GM12872 (cell line): ENCODE measurements around the gene ACIN1.

Experiments used
- CTCF ChIP-seq: IDR thresholded peaks from 3 replicates; pipeline ENCODE4 v1.5.1; 2011; ENCODE audit warnings: low read depth, mild to moderate bottlenecking, low read length, moderate library complexity; ENCODE audit not compliant: insufficient read depth

The ACIN1 gene

GRCh38 chr14:23025151-23025814, 69.7 kb downstream of the ACIN1 start:
- TF ChIP-seq CTCF, result no peak

GRCh38 chr14:23024612-23025075, 70.3 kb downstream of the ACIN1 start:
- no peak for TF ChIP-seq CTCF

- TF ChIP-seq CTCF, result no peak
Measured at GRCh38 chr14:23023795-23024152, 71.2 kb downstream of the ACIN1 start.

GRCh38 chr14:23023022-23023794, 71.7 kb downstream of the ACIN1 start:
- no peak for TF ChIP-seq CTCF

GRCh38 chr14:23021889-23022442, 73.0 kb downstream of the ACIN1 start:
- TF ChIP-seq CTCF, result no peak

- TF ChIP-seq CTCF, result no peak
Measured at GRCh38 chr14:23021434-23021833, 73.5 kb downstream of the ACIN1 start.
